ENCODE data around the gene NTSR1.

The NTSR1 gene

GRCh38 chr20:62754991-62755356 is 46.3 kb downstream of the NTSR1 start:
- no peak for DNase-seq (ENCODE audit: low read depth in 4 of 4, low spot score in 1 of 4)

DNA sequence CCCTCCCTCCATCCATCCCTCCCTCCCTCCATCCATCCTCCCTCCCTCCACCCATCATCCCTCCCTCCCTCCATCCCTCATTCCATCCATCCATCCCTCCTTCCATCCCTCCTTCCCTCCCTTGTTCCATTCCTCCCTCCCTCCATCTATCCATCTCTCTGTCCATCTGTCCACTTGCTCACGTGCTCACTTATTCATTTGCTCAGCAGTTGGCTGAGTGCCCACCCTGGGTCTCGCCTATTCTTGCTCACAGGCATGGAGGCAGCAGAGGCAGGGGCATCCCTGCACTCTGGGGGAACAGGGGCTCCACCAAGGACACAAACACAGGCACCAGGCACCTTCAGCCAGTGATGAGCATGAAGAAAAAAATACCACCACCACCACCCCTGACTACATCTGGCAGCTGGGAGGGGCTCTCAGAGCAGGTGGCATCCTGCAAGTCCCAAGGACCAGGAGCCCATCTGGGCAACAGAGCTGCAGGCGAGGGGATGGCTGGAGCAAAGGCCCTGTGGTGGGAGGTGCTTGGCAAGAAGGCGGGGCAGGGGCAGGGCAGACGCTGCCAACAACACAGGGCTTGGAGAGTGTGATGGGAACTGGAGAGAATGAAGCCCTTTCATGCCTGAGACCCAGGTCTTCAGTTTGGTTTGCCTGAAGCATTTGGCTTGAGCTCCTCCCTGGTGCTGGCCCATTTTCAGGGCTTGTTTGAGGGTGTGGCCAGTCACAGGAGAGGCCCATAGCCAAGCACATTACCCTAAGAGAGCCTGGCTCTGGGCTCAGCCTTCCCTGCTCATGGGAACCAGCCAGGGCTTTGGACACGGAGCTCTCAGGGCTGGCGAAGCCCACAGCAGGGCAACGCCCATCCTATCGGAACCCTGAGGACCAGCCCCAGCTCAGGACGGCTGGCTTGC is 47.4 kb downstream of the NTSR1 start:
- DNase-seq (ENCODE audit: low read depth in 4 of 4, low spot score in 1 of 4) = no peak

DNA sequence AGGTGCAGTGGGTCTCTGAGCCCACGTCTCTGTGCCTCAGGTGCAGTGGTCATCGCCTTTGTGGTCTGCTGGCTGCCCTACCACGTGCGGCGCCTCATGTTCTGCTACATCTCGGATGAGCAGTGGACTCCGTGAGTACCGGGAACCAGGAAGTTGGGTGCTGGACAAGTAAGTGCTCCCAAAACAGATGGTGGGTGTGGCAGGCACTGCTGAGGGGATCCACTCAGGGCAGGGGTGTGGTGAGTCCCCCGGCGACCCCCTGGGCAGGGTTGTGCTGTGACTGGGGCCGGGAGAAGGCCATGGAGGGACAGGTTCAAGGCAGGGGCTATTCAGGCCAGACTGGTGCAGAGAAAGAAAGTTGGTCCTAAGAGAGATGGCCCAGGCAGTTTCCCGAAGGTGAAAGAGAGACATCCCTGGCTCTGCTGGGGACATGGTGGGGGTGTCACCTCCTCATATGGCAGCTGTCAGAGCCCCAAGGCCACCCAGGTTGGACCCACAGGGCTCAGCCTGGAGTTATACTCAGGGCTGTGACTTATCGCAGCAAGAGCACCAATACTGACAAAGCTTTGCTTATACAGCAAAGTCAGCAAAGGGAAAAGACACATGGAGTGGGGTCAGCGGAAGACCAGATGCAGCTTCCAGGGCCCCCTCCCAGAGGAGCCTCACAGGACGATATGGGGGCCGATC is 49.7 kb downstream of the NTSR1 start:
- DNase-seq (ENCODE audit: low read depth in 4 of 4, low spot score in 1 of 4) = no peak

- DNase-seq (ENCODE audit: low read depth in 4 of 4, low spot score in 1 of 4) = no peak
Measured at GRCh38 chr20:62759981-62760431, 51.4 kb downstream of the NTSR1 start.

DNA sequence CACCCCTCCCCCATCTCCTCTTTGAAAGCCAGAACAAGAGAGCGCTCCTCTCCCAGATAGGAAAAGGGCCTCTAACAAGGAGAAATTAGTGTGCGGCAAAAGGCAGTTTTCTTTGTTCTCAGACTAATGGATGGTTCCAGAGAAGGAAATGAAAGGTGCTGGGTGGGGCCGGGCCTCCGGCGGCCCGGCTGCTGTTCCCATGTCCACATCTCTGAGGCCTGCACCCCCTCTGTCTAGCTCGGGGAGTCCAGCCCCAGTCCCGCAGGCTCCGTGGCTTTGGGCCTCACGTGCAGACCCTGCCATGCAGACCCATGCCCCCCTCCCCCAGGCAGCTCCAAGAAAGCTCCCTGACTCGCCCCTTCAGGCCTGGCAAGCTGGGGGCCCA is 51.8 kb downstream of the NTSR1 start:
- no peak for DNase-seq (ENCODE audit: low read depth in 4 of 4, low spot score in 1 of 4)

DNA sequence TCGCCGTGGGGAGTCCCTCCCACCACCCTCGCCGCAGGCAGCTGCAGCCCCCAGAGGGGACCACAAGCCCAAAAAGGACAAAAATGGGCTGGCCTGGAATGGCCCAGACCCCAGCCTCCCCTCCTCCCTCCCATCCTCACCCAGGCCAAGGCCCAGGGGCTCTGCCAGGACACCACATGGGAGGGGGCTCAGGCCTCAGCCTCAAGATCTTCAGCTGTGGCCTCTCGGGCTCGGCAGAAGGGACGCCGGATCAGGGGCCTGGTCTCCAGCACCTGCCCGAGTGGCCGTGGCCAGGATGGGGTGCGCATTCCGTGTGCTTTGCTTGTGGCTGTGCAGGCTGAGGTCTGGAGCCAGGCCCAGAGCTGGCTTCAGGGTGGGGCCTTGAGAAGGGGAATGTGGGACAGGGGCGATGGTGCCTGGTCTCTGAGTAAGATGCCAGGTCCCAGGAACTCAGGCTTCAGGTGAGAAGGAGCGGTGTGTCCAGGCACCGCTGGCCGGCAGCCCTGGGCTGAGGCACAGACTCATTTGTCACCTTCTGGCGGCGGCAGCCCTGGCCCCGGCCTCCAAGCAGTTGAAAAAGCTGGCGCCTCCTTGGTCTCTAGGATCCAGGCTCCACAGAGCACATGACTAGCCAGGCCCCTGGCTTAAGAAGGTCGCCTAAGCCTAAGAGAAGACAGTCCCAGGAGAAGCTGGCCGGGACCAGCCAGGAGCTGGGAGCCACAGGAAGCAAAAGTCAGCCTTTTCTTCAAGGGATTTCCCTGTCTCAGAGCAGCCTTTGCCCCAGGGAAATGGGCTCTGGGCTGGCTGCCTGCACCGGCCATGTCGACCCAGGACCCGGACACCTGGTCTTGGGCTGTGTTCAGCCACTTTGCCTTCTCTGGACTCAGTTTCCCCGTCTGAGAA is 52.5 kb downstream of the NTSR1 start:
- DNase-seq (ENCODE audit: low read depth in 4 of 4, low spot score in 1 of 4) = no peak

DNA sequence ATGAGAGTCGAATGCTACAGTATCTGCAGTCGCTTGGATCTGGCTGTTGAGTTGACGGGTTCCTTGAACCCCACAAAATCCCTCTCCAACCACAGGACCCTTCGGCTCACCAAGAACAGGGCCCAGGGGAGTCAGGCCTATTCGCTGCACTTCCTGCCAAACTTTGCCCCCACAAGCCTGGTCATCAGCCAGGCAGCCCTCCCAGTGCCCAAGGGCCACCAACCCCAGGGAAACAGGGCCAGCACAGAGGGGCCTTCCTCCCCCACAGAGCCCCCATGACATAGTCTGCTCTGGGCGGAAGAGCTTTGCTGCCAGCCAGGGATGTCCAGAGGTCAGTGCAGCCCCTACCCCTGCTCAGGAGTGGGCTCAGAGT is 53.1 kb downstream of the NTSR1 start:
- DNase-seq (ENCODE audit: low read depth in 4 of 4, low spot score in 1 of 4) = no peak

- DNase-seq (ENCODE audit: low read depth in 4 of 4, low spot score in 1 of 4) = no peak
Measured at GRCh38 chr20:62762376-62762775, 53.7 kb downstream of the NTSR1 start.

GRCh38 chr20:62762801-62763368 is 54.2 kb downstream of the NTSR1 start:
- no peak for DNase-seq (ENCODE audit: low read depth in 4 of 4, low spot score in 1 of 4)

DNA sequence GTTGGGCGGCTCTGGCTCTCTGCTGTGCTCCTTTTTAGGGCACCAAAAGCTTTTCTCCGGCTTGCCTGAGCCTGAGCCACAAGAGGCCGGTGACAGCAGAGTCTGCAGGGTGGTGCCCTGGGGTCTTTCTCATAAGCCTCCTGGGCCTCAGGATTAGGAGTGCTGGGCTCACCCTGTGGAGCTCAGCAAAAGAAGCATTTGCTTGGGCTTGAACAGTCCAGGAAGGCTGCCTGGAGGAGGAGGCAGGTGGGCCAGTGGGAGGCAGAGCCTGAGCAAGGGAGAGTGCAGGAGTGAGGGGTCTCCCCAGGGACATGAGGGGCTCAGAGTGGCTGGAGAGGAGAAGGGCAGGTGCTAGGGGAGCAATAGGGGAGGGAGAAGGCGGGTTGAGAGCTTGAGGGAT is 54.8 kb downstream of the NTSR1 start:
- DNase-seq (ENCODE audit: low read depth in 4 of 4, low spot score in 1 of 4) = no peak

GRCh38 chr20:62764156-62764935 is 55.7 kb downstream of the NTSR1 start:
- DNase-seq (ENCODE audit: low read depth in 4 of 4, low spot score in 1 of 4) = no peak

DNA sequence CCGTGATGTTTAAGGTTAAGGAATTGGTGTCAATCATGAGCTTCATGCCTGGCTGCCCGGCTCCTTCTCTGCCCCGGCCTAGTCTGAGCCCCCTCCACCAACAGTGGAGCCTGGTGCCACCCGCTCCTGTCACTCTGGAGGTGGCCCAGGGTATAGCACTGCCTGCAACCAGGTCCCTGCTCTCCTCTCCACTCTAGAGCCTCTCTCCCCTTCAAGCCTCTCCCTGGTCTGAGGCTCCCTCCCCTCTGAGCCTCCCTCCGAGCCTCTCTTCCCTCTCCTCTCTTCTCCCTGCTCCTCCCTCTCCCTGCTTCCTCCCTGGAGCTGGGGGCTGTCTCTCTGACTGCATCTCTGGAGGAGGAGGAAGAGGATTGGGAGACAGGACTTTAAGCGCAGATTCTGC is 56.4 kb downstream of the NTSR1 start:
- DNase-seq (ENCODE audit: low read depth in 4 of 4, low spot score in 1 of 4) = no peak

DNA sequence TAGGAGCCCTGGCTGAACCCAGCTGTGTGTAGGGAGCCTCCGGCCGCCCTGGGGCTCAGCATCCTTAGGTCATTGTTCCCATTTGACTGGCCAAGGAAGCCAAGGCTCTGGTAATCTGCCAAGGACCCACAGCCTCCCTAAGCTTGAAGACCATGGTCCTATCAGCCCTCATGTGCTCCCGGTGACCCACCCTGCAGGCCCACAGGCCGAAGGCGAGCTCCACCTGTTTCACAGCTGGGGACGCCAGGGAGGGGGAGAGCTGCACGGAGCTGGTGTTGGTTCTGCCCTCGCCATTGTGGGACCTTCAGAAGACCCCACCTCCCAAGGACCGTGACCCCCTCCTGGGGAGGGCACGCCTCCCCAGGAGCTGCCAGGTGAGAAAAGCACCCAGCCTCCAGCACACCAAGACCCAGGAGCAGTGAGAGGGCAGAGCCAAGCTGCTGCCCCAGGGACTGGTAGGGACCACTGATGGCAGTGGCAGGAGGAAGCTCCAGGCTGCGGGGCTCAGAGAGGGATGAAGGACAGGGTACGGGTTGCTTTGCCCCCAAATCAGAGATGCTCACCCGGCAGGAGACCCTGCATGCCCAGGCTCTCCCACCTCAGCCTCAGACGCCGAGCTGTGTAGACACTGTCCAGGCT is 56.9 kb downstream of the NTSR1 start:
- DNase-seq (ENCODE audit: low read depth in 4 of 4, low spot score in 1 of 4) = no peak

GRCh38 chr20:62766071-62766450 is 57.4 kb downstream of the NTSR1 start:
- DNase-seq (ENCODE audit: low read depth in 4 of 4, low spot score in 1 of 4) = no peak

DNA sequence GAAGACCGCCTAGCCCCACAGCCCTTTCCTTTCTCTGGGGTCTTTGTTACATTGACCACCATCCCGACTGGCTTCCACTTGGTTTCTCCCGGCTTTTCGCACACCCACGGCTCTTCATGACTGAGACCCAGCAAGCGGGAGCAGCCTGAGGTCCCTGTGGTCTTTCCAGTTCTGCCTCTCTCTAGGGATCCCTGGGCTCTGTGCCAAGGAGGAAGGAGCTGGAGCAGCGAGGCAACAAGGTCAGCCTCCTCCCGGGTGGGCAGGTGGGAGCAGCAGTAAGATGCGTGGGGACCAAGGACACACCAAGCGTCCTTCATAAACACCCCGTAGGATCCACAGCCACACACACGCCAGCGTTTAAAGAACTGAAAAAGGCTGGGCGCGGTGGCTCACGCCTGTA is 58.1 kb downstream of the NTSR1 start:
- DNase-seq (ENCODE audit: low read depth in 4 of 4, low spot score in 1 of 4) = no peak

DNA sequence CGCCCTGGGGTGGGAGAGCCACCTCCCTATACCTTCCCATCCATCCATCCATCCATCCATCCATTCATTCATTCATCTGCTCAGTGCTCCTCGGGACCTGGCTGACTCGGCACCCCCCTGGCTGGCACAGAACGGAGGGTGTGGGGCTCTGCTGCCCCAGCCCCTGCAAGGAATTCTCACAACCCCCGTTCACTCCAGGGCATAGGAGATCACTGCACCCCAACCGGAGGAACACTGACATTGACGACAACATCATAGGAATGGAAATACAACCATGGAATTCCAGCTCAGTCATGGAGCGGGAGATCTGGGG is 59.6 kb downstream of the NTSR1 start:
- DNase-seq (ENCODE audit: low read depth in 4 of 4, low spot score in 1 of 4) = no peak

- no peak for DNase-seq (ENCODE audit: low read depth in 4 of 4, low spot score in 1 of 4)
Measured at GRCh38 chr20:62768551-62769287, 60.1 kb downstream of the NTSR1 start.

DNA sequence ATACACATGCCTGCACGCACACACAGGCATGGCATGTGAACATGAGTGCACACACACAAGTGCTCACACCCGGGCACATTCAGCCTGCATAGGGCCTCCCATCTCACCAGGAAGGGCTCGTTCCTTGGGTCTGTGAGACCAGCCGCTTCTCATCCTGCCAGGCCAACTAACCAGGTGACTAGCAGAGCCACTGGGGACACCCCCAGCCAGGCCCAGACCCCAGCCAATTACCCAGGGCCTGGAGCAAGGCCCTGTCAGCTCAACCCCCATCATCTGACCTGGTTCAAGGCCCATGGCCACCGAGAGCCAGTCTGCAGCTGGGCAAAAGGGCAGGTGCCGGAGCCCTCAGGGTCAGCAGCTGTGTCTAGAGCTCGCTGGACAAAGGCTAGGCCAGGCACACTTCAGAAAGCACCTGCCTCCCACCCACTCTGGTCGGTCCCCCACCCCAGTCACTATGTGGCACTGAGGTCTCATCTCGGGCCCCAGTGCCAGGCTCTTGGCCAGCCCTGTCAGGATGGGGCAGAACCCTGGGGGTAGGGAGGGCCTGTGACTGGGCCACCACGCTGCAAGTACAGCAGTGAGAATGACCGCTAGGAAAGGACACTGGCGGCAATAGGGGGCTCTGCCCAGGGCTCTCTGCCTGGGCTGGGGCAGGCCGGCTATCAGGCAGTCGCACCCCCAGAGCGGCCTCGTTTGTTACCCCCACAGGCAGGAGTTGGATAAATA is 60.9 kb downstream of the NTSR1 start:
- DNase-seq (ENCODE audit: low read depth in 4 of 4, low spot score in 1 of 4) = no peak

Data from stimulated activated CD4-positive, alpha-beta T cell treated with anti-CD3 and anti-CD28 coated beads, Interleukin-1b, Interleukin-23, amount 100 ng/mL, for 24 hours (primary cell).